HL-60/S4 treated with phorbol 12-myristate 13-acetate at 8.2 ng/mL for 4 days and 3 days (cell line): ENCODE results near the gene RACGAP1.

Experiments
- in situ Hi-C: fragments of 300-500 bp; cut with MboI; formaldehyde crosslinking; loops from 2 replicates; pipeline ENCODE4 v1.15.0; 2022; ENCODE audit warnings: low sequenced_read_pairs

The RACGAP1 gene

DNA sequence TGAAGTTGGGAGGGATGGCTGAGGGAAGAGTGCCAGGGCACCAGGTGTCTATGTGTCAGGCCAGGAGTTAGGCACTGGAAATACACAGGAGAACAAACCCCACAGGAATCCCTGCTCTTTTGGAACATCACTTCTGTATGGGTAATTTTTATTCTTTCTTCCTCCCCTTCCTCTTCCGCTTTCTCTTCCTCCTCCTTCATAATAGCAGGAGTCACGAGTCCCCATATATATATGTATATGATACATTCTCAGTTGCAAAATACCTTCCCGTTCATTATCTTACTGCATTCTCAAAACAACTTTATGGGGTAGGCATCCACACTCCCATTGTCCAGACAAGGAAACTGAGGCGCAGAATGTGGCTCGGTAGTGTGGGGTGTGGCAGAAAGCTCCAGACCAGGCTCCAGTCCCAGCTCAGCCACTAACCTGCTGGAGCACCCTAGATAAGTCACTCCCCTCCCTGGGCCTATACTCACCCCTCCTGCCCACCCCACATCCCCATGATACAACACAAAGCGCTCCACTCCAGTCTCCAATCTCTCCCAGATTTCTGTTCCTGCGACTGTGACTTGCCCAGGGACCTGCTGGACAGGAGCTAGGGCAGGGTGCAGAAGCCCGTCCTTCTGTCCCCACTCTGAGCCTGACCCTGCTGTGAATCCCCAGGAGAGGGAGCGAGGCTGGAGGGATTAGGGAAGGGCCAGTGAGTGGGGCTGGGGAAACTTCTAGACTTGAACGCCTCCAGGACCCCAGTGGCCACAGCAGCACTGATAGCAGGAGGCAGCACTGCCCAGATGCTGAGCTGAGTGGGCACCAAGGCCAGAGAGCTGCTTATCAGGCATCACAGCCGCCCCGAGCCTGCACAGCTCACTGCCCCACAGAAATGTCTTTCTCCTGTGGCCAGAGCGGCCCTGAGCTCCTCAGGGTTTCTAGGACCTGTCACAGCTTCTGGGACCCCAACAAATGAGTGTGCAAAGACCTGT, 76.1 kb downstream of the RACGAP1 start:
- in situ Hi-C loops = no loop called here

DNA sequence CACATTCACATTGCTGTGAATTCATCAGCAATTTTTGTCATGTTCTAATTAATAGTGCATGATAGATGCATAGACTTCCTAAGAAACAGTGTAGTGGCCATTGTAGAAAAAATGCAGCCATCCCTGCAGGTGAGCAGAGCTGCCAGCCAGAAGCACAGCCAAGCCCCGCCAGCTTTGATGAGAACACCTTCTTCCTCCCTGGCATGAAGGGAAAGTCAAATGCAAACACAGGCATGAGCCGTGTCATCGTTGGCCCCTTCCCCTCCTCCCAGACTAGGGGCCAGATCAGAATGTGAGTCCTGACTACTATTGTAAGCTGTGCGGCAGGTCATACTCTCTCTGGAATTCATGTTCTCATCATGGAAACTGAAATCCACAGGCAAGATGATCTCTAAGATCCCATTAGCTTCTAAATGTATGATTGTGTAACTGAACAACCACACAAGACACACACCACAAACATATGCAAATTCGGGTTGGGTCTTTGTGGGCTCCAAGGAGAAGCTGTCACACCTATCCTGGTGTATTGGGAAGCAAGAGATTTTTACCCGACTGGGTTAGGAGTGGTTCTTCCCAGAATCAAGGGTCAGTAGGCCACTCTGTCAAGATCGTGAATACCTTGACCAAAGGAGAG, 77.6 kb downstream of the RACGAP1 start:
- in situ Hi-C loops = no loop called here

DNA sequence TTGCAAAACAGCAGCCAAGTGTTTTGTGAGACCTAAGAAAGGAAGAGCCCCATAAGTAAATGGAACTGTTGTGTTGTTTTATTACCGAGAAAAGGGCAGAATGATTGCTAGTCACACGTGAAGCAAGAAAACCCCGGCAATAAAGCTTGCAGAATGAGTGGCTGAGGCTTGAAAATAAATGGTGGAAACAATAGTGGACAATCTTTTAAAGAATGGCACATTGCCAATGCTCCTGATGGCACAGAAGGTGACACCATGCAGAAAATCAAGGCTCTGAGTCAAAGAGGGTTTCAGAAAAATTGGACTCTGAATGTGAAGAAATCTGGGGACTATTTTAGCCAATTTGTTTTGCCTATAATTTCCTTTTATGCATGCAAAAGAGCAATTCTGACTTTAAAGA, 78.8 kb downstream of the RACGAP1 start:
- in situ Hi-C loops = no loop called here

DNA sequence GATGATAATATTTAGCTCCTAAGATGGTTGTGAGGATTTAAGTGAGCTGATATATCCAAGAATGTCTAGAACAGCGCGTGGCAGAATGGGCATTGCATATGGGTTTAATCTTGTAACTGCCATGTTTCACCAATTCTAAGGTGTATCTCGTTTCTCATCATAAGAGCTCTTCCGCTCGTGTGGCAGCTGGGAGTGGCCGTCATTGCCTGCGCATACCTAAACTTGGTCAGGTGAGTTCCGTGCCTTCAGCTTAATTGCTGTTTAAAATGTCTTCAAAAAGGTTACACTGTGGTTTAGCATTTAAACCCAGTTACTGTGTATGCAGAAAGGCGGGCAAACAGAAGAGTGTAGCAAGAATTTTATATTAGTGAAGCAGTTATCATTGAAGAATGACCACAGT, 79.2 kb downstream of the RACGAP1 start:
- in situ Hi-C loops = no loop called here

DNA sequence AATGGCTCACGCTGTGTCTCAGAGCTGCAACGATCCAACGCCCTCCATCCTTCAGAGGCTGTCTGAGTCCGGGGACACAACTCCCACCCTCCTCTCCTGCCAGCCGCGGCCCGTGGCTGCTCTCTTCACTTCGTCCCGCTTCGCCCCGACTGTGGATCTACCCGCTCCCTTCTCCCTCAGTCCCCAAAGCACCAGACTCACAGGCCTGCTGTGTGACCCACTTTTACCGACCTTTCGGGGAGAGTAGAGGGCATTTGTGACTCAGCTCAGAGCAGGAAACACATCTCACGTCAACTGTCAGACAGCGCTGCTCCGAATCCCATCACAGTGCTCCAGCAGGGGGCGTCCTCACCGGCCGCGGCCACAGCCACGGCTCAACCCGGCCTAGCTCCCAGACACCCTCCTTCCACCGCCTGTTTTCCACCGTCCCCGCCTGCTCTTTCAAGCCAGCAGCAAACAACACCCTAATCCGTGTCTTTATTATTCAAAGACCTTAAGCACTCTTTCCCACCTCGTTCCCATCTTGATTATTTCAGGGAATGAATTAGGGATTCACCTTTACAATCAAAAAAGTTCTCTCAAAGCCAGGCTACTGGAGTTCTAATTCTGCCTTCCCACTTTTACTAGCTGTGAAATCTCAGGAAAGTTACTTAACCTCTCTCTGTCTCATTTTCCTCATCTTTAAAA, 79.8 kb downstream of the RACGAP1 start:
- in situ Hi-C loops = no loop called here

DNA sequence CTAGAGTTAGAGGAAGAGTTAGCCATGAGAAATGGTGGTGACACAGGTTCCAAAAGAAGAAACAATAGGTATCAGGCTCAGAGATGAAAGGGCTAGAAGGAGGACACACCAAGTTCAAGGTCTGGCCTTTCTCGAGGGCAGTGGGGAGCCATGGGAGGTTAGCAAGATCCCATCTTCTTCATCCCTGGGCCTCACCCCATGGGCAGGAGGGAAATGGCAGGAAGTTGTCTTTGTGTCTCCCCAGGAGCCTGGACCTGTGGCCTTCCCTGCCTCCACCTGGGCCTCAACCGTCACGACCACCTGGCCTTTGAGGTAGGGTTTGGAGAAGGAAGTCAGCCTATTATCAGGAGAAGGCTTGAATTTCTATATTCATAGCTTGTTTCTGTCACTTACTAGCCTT, 80.6 kb downstream of the RACGAP1 start:
- in situ Hi-C loops = no loop called here

DNA sequence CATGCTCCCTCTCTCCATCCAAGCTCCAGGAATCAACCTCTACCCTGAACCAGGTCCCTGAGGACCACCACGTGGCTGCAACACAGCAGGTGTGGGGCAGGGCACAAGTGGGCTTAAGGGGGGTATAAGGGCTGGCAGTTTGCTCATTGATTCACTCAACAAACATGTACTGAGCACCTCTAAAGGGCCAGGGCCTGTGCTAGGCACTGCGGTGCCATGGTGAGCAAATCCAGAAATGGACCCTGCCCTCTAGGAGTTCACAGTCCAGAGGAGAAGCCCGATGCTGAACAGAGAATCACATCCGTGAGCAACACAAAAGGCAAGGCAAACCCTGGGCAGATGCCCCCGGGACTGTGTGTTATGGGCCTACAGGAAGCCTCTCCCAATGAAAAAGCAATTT, 81.2 kb downstream of the RACGAP1 start:
- in situ Hi-C loops = no loop called here

DNA sequence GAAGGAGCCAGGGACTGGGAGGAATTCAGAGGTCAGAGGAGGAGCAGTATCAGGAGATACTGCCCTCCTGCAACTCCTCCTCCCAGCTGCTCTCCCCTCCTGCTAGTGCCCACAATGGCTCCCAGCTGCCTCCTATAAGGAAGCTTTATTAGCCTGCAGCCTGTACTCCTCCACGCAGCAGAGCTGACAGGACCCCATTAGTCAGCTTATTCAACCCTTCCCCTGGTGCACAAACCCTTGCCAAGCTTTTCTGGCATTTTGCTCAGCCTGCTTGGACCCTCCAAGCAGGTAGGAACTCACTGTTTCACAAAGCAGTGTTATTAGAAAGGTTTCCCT, 81.7 kb downstream of the RACGAP1 start:
- in situ Hi-C loops = no loop called here

DNA sequence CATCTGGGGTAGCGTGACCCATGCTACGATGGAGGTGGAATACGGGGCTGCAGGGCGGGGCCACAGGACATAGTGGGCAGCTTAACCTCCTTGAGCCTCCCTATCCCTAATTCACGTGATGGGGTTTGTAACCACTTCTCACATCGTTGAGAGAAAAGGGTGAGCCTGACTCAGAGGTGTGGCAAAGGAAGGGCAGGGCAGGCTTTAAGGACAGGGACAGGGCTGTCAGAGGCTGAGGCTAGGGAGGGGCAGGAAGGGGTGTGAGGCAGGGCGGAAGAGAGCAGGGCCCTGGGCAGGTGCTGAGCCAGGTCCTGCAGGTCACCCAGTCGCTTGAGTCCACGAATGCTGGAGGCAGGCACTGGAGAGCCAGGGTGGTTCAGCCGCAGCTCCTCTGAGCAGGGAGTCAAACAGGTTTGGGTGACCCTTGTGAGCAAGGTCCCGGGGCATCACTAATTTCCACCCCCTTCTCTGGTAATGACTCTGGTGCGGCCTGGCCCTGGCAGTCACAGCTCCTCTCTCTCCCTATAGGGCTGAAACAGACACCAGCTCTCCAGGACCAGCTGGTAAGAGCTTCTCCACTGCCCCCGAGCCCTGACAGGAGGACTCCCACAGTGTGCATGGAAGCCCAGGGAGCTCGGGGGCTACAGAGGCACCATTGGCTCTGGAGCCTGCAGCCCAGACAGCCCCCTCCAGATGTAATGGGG, 82.2 kb downstream of the RACGAP1 start:
- in situ Hi-C loops = no loop called here

DNA sequence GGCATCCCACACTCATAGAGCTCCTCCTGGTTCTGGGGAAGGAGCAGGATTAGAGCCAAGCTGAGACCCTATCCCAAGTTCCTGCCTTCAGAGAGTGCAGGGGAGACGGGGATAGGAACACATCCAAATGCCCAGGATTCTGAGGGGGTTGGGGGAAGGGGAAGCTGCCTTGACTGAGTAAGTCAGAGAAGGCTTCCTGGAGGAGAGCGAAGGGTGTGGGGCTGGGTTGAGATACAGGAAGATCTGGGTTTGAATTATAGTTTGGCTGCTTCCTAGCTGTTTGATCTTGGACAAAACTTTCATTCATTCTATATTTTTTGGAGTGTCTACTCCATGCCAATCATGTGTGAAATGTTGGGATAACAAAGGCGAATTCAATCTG, 82.8 kb downstream of the RACGAP1 start:
- in situ Hi-C loops = no loop called here

DNA sequence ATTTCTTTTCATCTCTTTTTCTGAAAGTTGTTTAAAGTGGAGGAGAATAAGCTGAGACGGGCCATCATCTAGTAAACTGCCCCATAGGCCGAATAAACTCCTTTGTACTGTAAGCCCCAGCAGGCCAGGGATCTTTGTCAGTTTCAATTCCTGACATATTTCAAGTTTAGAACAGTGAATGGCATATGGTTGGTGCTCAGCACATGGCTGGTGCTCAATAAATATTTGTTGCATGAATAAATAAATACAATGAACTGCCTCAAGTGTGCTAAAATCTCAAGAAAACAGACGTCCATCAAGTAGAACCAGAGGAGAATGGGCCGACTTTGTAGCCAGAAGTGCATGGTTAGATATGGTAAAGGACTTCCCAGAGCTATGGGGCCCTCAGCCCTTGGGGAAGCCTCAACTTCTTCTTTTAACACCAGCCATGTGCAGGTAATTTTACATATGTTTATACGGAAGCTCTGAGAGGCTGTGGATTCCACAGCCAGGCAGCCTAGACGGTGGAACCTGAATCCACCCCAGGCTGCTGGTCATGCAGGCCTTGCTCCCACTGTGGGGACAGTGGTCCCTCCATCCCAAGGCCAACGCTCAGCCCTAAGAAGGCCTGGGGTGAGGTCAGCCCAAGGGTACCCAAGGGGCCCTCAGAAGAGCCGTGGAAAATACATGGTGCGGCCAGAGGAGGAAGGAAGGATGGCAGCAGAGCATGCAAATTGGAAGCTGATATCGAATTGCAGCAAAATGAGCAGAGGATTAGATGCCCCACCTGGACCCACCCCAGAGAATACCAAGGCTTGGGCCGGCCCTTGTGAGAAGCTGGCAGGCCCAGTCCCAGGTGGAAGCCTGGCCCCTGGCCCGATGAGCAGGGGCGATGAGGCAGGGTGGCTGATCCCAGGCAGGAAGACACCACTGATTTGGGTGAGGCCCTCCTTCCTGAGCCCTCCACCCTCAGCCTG, 83.5 kb downstream of the RACGAP1 start:
- in situ Hi-C loops = no loop called here

DNA sequence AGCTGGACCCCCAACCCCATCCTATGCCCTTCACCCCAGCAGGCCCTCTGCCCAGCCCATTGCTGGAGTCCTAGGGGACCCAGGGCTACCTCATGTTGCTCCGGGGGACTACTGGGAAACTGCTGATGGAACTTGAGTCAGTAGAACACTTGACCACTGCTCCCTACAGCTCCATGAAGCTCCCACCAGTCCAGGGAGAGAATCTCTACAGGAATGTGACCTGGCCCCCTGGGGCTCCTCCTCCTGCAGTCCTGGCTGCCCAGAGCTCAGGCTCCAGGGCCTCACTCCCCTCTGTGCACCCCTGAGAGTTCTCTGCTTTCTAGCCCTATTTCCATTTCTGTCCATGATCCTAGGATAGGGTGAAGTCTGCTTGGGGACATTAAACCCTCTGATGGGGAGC, 85.6 kb downstream of the RACGAP1 start:
- in situ Hi-C loops = no loop called here

DNA sequence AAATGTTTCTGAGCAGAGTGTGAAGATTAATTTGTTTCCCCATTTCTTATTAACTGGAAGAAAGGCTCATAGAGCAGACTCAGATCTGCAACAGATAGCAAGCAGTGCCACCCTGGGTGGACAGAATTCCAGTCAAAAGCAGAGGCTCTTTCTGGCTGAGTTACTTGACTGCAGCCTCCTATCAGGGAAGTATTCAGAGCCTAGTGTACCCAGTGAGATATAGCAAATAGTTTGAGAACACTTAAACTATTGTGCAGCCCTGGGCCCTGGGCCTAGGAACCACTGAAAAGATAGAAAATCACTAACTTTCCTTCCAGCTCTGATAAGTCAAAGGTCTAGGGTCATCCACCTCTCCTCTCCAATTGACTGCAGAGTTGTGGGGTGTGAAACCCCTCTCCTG, 86.0 kb downstream of the RACGAP1 start:
- in situ Hi-C loops = no loop called here
